PC-3 (cell line): ENCODE results near the gene DPF1.

Experiments used
- CTCF ChIP-seq: fragments of 300-600 bp; sonication (generic); conservative IDR thresholded peaks from 2 replicates; pipeline ENCODE4 v1.5.1; 2017; ENCODE audit warnings: antibody characterized with exemption, low read depth, mild to moderate bottlenecking, low read length
- EZH2 ChIP-seq: fragments of 300-600 bp; sonication (generic); IDR thresholded peaks from one replicate; pipeline ENCODE4 v1.6.1; 2017; ENCODE audit warnings: antibody characterized with exemption, mild to moderate bottlenecking, low read length; ENCODE audit not compliant: unreplicated experiment
- EZH2phosphoT487 ChIP-seq: fragments of 300-600 bp; sonication (generic); IDR thresholded peaks from 2 replicates; pipeline ENCODE4 v1.6.1; 2018; ENCODE audit warnings: mild to moderate bottlenecking, antibody characterized with exemption, low read length, borderline replicate concordance

- TF ChIP-seq CTCF (no peak), EZH2 (no peak), EZH2phosphoT487 (no peak)
Observed at GRCh38 chr19:38263689-38264485, 39.9 kb upstream of the DPF1 start.
